HUDEP-2 (cell line): ENCODE results near the gene C2orf80.
"Not testable (repeated sequence)": the region's sequence is repeated elsewhere in the genome, so short reads cannot be mapped to it uniquely, and the experiment has no call there.

Source experiments
- DNase-seq, 76 experiments: peaks; one replicate each; lab custom pipeline; 2025; ENCODE audit not compliant: unreplicated experiment in 76 of 76; lab: John Stamatoyannopoulos, UW

Gene C2orf80

DNA sequence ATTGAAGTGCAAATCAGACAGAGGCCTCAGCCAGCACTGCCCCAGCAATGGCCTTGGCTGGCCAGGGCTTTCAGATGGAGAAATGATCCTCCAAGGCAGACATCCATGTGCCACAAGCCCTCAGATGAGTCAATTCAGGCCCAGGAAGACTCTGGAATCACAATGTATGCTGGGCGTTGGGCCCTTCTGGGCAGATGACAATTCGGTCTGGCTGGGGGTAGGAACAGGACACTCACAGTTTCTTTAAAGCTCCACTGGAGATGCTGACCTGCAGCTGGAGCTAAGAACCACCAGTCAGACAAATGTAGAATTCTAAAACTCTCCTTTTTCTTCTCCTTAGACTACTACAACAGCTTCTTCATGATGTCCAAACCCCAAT, 53.1 kb downstream of the C2orf80 start:
- DNase-seq, result no peak

DNA sequence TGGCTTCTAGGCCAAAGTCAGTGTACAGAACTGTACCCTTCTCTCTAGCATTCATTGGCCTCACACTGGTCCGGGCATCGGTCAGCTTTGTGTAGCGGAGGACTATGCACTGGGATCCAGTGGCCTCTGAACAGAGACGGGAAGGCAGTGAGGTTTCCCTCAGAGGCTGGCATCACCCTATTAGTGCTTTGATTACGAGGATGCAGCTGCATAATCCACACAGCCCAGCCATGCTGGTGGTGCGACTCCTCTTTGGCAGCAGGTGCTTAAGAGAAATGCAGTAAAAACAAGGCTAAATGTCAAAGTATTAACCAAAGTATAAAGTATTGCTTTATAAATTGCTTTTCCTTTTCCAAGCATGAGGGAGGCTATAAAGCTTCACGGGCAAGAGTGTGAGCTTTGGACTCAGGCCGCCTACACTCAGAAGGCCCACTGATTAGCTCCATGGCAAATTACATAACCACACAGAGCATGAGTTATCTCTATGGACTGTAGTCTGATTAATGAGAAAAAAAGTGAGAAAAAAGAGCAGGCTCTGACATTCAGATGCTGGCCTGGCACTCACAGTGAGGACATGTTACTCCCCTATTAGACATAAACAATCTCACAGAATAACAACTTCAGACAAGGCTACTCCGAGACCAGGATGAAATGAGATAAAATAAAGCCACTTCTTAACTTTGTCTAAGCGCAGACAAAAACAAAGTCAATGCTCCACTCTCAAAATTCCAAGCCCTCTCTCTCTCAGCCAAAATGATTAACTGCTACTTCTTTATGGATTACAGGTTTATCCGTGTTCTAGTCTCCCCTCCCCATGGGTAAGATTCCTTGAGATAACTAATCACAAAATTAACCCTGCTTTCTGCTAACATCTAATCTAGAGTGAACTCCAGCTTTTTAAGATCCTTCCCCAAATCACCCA, 53.8 kb downstream of the C2orf80 start:
- DNase-seq, result no peak

DNA sequence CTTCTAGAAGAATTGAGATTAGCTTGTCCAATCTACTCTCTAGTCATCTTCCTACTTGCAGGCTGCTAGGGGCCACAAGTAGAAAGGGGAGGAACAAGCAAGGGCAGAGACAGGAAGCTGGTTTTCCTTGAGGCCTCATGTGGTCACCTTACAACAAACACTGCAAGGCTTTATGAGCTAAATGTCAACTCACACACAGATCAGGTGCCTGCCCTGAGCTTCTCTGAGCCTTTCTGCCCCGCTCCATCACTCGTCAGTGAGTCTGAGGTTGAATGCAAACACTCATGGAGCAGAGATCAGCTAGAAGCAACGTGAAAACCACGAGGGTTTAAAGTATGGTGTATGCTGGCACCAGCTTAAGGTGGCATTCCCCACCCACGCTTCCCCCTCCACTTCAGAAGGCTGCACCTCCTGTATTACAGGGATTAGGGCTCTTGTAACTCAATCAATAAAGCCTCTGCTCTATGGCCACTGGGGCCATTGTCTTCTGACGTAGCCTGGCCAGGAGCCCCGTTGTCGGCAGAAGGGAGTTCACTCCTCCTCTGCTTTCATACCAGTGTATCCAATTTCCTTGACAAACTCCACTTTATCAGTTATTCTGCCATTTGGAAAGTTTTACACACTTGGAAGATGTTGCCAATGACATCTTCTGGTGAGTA, 54.8 kb downstream of the C2orf80 start:
- no peak for DNase-seq

DNA sequence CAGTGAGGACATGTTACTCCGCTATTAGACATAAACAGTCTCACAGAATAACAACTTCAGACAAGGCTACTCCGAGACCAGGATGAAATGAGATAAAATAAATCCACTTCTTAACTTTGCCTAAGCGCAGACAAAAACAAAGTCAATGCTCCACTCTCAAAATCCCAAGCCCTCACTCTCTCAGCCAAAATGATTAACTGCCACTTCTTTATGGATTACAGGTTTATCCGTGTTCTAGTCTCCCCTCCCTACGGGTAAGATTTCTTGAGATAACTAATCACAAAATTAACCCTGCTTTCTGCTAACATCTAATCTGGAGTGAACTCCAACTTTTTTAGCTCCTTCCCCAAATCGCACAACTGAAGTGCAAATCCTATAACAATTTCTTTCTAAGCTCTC, 59.1 kb downstream of the C2orf80 start:
- DNase-seq, result no peak

DNA sequence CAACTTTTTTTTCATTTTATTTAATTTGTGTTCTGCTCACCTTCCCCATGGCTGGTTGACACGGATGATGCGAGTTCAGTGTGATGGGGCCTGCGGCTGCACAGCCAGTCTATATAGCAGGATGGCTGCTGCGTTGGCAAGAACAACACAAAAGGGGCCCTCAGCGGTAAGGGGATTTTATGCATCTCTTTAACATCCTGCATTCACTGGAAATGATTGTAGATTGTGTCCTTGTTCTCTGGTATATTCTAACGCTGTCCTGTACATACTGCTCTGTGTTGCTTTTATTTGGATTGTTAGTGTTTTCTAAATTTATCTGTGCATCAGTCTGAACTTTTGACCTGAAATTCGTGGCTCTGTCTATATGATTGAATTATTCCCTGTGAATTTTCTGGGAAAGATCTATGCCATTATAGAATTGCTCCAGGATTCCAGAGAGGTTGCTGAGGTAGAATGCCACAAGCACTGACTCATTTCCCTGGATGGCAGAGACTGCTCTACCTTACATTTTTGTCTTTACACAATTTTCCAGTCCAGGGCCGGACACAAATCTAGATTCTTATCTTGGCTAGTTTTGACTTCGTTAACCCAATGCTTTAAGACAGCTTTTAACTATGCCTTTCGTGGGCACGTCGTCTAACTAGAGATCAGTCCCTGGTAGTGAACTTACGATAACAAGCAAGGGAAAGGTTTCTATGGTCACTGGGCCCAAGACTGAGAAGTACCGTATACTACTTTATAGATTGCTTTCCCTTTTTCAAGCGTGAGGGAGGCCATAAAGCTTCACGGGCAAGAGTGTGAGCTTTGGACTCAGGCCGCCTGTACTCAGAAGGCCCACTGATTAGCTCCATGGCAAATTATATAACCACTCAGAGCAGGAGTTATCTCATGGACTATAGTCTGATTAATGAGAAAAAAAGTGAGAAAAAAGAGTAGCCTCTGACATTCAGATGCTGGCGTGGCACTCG, 59.8 kb downstream of the C2orf80 start, which contains the start of gene CRYGC:
Gene CRYGC, minus strand, starts transcription at position 85 of the 968 bp plus-strand sequence. Its CDS starts 36 bp downstream, at position 49.
- no peak for DNase-seq

DNA sequence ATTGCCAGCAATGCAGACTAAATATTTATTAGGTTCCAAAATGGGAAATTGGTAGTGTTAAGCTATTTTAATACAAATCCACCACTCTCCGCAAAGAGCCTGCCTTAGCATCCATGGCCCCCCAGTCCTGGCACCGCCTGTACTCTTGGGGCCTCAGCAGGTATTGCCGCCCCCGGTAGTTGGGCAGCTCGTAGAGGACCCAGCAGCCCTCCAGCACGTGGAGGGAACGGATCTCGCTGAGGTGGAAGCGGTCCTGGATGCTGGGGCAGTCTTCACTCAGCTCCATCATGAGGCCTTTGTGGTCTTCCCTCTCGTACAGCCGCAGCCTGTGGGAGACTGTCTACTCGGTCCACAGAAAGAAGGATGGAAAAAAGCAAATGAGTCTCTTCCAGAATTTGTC, 61.7 kb downstream of the C2orf80 start:
- DNase-seq, result no peak

DNA sequence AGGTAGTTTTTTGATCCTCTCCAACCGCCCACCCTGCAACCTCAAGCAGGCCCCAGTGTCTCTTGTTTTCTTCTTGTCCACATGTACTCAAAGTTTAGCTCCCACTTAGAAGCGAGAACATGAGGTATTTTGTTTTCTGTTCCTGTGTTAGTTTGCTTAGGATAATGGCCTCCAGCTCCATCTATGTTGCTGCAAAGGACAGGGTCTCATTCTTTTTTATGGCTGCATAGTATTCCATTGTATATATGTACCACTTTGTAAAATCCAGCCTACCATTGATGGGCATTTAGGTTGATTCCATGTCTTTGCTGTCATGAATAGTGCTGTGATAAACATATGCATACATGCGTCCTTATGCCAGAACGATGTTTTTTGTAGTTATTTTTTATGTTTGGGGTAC, 62.7 kb downstream of the C2orf80 start:
- DNase-seq, result no peak

DNA sequence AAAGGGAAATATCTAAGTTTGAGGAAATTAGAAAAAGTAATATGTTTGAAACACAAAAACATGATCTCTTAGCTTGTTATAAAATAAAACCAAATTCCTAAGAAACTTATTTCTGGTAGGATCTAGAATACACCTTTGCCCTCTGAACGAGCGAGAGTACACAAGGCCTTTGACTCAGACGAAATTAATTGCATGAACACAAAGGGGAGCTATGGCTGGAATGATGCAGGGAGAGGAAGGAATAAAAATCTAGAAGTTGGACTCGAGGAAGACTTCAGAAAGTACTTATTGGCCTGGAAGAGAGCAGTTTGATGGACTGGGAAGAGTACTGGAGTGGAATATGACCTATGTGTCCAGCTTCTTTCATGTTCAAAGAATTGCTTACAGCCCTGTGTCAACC, 64.6 kb downstream of the C2orf80 start:
- no peak for DNase-seq

DNA sequence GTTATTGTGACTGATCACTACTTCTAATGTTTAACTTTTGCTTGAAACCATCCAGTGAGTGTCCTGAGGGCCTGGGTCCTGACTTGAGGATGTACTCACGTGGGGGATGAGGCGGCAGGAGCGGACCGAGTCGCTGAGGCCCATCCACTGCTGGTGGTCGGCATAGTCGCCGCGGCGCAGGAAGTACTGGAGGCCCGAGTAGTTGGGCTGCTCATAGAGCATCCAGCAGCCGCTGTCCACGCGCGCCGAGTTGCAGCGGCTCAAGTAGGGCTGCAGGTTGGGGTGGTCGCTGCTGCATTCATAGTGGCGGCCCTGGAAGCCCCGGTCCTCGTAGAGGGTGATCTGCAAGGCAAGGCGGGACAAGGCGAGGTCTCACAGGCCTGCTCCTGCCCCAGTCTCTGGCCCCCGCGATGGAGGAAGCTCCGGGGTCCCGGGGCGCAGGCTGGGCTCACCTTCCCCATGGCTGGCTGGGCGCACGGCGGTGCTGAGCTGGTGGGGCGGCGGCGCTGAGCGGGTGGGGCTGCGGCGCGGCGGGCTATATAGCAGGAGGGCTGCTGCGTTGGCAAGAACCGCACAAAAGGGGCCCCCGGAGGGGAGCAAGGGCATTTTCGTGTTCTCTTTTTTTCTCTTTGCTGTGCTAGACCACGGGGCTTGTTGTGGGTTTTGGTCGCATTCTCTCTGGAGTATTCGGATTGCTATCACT, 65.7 kb downstream of the C2orf80 start, which contains the start of gene CRYGD:
Gene CRYGD, minus strand, starts transcription at position 512 of the 703 bp plus-strand sequence. Its CDS starts 51 bp downstream, at position 461.
- DNase-seq, result peak in 1 of 76 experiments; percentile 1

DNA sequence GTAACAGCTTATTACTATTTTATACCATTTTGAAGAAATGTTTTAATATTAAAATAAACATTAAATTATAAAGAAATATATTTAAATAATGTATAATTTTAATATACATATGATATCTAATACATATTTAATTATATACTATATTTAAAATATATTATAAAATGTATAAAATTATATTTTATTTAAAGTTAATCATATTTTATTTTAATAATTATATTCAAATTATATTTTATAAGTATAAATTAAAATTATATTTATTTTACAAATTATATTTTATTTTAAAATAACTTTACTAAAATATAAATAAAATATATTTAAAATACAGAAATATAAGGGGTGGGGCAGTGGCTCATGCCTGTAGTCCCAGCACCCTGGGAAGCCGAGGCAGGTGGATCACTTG, 67.6 kb downstream of the C2orf80 start:
- DNase-seq, result no peak

DNA sequence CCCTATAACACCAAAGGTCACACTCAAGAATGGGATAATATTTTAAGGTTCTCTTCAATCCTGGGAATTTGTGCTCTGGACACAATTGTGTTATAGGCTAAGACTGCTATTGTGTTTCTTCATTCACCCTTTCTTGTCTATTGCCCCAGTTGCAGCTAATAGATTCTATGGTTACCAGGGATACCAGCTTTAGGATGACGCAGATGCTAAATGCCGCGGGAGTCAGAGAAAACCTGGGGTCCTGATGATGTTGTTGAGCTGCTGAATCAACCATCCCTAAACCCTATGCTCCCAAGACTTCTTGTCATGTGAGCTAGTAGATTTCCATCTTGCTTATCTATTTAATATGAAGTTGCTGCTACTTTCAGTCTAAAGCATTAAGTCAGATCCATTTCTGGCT, 70.9 kb downstream of the C2orf80 start:
- no peak for DNase-seq

DNA sequence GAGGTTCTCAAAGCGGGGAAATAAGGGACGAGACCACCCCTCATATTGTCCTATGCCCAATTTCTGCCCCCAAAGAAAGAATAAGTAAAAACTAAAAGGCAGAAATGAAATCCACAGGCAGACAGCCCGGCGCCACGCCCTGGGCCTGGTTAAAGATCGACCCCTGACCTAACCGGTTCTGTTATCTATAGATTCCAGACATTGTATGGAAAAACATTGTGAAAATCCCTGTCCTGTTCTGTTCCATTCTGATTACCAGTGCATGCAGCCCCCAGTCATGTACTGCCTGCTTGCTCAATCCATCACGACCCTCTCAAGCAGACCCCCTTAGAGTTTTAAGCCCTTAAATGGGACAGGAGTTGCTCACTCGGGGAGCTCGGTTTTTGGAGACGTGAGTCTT, 72.4 kb downstream of the C2orf80 start:
- not testable (repeated sequence) for DNase-seq
